ENCODE measurements around the gene NBDY. TPM values are rescaled to one million over a fixed set of nuclear protein-coding genes. Genes with fewer than 3 reads are reported as not detected.
"Not testable (repeated sequence)": the region's sequence is repeated elsewhere in the genome, so short reads cannot be mapped to it uniquely, and the experiment has no call there.

NBDY gene
- total RNA-seq, 4 donors from 2014 or later: 15.6 to 47.2 (median 20.4) TPM

DNA sequence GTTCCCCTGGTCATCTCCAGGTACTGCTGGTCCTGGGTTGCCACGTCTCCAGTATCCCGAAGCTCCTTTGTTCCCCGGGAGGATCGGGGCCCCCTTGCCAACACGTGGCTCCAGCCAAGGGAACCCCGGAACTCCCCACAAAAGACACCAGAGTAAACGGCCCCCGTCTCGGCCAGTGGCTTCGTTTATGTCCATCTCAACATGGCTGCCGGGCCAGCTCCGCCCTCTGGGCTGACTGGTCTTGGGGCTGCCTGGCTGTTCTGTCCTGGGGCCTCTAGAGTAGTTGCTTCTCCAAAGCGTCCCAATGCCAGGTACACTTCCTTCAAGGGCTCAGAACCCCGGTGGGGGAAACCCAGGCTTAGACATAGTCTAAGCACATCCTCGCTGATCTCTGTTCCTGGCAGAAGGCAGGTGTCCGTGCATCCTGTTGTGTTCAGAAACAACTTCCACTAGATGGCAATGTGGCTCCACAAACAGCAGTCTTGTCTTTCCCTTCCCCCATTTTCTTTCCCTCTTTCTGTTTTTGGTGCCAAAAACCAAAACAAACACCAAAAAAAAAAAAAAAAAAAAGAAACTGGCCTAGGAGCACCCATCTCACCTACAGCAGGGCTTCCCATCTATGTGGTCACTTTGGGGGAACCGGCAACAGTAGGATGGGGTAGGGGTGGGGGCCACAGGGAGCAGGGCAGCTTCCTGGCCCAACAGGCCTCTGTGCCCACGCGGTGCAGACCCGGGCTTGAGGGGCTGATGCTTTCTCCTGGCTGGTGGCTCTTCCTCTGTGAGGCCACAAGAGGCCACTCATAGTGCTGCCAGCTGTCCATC lies 35.3 kb downstream of the NBDY start:
- H3K27ac ChIP-seq: no peak overlapping the region
- peak in 1 of 2 donors; percentile 84 for DNase-seq (ENCODE audit: low spot score in 2 of 2)
- H3K9me3 ChIP-seq: no peaks in the 10 kb centered on the region
- no peaks in the 10 kb centered on the region for H3K27me3 ChIP-seq
- H3K4me3 ChIP-seq: no peak overlapping the region
- no peaks in the 10 kb centered on the region for H3K36me3 ChIP-seq
- WGBS: 41% methylated on average over 20 of the region's 20 CpGs
- H3K4me1 ChIP-seq: peaks cover 12% of the 10 kb centered on the region
- TF ChIP-seq POLR2A (IDR thresholded peaks at IDR 0.05) (no peak), EP300 (IDR thresholded peaks at IDR 0.05) (no peak), POLR2AphosphoS5 (IDR thresholded peaks at IDR 0.05) (no peak)
- TF ChIP-seq, protein P1, sequence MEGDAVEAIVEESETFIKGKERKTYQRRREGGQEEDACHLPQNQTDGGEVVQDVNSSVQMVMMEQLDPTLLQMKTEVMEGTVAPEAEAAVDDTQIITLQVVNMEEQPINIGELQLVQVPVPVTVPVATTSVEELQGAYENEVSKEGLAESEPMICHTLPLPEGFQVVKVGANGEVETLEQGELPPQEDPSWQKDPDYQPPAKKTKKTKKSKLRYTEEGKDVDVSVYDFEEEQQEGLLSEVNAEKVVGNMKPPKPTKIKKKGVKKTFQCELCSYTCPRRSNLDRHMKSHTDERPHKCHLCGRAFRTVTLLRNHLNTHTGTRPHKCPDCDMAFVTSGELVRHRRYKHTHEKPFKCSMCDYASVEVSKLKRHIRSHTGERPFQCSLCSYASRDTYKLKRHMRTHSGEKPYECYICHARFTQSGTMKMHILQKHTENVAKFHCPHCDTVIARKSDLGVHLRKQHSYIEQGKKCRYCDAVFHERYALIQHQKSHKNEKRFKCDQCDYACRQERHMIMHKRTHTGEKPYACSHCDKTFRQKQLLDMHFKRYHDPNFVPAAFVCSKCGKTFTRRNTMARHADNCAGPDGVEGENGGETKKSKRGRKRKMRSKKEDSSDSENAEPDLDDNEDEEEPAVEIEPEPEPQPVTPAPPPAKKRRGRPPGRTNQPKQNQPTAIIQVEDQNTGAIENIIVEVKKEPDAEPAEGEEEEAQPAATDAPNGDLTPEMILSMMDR (IDR thresholded peaks at IDR 0.05): peak; percentile 26 to 64

DNA sequence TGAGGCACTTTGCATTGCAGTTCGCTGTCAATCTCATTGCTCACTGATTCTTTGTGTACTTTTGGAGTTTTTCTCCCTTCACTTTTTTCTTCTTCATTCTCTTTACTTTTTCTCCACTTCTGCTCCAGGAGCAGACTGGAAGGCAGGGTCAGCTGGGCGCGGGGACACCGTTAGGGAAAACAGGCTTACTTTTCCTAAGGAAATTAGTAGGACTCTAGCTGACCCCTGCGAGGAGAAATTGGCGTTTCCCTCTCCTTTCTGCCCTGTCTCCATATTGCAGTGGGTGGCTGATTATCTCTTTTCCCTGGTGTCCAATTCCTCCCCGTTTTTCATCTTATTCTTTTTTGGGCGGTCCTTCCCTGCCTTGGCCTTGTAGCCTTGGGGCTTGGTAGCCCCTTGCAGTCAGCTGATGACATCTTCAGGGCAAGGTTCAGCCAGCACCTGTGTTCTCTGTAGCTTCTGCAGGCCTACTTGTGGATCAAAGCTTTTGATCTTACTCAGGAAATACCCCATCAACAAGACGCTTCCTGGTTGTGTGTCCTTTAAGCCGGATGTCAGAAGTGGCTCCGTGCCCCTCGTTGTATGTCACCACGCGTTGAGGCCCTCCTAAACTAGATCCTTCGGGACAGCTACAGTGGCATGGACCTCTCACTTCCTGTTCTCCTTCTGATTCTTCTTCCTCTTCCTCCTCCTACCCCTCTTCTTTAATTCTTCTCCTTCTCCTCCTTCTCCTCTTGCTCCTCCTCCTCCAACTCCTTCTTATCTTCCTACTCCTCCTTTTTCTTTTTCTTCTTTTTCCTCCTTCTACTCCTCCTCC lies 36.1 kb downstream of the NBDY start:
- Histone ChIP-seq H3K27me3 (no peaks in the 10 kb centered on the region), H3K4me3 (no peak overlapping the region), H3K9me3 (no peaks in the 10 kb centered on the region), H3K36me3 (no peaks in the 10 kb centered on the region), H3K4me1 (peaks cover 12% of the 10 kb centered on the region), H3K27ac (no peak overlapping the region)
- 57% methylated on average over 15 of the region's 15 CpGs for WGBS
- DNase-seq (ENCODE audit: low spot score in 2 of 2): peak in 1 of 2 donors; percentile 60
- TF ChIP-seq, protein P1 (IDR thresholded peaks at IDR 0.05): no peak
- TF ChIP-seq EP300 (IDR thresholded peaks at IDR 0.05) (no peak), POLR2AphosphoS5 (IDR thresholded peaks at IDR 0.05) (no peak), POLR2A (IDR thresholded peaks at IDR 0.05) (no peak)

DNA sequence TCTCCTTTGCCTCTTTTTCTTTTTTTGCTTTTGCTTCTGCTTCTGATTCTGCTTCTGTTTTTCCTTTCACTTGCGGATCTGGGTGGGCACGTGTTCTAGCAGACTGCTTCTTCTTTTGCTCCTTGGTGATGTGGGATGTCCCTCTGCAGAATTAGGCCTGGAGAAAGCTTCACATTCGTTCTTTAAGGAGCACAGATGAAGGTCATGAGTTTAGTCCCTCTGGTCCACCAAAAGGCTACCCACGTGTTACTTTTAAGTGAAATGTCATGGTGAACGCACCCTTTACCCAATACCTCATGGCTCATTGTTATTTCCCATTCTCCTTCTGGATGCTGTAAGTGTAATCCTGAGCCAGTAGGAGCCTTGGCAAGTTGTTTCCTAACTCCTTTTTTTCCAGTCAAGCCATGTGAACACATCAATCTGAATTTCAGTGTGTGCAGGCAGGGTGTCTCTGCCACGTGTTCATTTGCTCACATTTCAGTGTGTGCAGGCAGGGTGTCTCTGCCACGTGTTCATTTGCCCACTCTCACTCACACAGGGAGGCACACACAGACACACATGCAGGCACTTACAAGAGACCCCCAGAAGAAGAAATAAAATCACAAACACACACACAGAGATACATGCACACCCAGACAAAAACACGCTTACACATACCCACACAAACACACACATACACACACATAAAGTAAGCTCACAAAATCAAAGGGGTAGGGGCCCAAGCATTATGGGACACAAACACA lies 36.9 kb downstream of the NBDY start:
- peaks cover 12% of the 10 kb centered on the region for H3K4me1 ChIP-seq
- no peak overlapping the region for H3K4me3 ChIP-seq
- no peak for DNase-seq (ENCODE audit: low spot score in 2 of 2)
- TF ChIP-seq, protein P1 (IDR thresholded peaks at IDR 0.05): no peak
- TF ChIP-seq POLR2AphosphoS5 (IDR thresholded peaks at IDR 0.05) (no peak), EP300 (IDR thresholded peaks at IDR 0.05) (no peak), POLR2A (IDR thresholded peaks at IDR 0.05) (no peak)
- no peaks in the 10 kb centered on the region for H3K36me3 ChIP-seq
- WGBS: 57% methylated on average over 8 of the region's 8 CpGs
- no peaks in the 10 kb centered on the region for H3K27me3 ChIP-seq
- H3K27ac ChIP-seq: no peak overlapping the region
- no peaks in the 10 kb centered on the region for H3K9me3 ChIP-seq

DNA sequence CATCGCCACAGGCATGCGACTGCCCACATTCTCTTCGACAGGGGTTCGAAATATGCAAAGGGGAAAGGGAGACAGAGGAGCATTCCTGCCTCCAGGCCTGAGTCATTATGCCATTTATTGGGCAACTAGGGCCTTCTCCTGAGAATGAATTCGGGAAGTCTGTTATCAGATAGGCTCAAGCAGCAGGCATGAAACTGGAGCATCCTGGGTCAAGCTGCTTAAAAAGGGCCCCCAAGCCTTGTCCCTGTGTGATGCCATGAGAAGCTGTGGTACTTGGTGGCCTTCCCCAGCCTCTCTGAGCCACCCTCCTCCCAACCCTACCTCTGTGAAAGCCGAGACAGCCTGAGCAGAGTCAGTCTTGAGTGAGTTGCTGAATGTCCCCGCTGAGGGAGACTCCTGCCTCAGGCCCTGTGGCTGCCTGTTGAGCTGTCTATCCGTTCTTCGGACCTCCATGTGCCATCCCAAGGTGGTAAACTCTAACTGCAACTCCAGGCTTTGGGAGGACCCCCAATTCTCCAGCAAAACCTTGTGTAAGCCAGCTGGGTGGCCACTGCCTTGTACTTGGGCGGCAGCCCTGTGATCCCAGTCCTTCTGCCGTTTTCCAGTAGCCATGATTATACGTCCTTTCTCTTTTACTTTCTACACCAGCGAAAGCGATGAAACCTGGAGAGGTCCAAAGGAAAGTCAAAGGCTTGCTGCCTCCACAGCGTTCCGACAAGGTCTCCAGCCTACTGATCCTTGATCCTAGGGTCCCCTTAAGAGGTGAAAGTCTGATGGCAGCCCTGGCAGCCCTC lies 37.7 kb downstream of the NBDY start:
- TF ChIP-seq EP300 (IDR thresholded peaks at IDR 0.05) (no peak), POLR2A (IDR thresholded peaks at IDR 0.05) (no peak), POLR2AphosphoS5 (IDR thresholded peaks at IDR 0.05) (no peak)
- TF ChIP-seq, protein P1 (IDR thresholded peaks at IDR 0.05): no peak
- no peak for DNase-seq (ENCODE audit: low spot score in 2 of 2)

DNA sequence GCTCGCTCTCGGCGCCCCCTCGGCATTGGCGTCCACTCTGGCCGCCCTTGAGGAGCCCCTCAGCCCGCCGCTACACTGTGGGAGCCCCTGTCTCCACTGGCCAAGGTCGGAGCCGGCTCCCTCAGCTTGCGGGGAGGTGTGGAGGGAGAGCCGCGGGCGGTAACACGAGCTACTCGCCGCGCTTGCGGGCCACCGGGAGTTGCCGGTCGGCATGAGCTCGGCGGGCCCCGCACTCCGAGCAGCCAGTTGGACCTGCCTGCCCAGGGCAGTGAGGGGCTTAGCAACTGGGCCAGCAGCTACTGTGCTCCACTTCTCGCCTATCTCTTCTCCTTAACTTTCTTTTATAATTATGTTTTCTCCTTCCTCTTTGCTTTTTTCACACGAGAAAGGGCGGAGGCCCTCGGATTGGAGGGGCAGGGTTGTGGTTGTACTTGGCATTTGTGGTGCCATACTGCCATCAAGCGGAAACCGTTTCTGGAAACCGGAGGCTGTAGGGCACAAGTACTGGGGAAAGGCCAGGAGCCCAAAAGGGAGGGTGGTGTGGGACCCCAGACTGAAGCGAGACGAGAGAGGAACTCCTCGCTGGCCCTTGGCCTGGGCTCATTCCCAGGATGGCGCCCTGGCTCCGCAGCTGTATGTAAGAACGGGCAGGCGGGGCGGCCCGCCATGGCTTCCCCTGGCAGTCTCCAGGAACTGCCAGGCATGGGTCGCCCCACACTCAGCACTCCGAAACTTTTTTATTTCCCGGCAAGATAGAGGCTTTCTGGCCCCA lies 38.5 kb downstream of the NBDY start:
- not testable (repeated sequence) for H3K4me3 ChIP-seq, H3K27ac ChIP-seq

More for the DNA sequence above, 37.7 kb downstream of the NBDY start:
- H3K9me3 ChIP-seq: no peaks in the 10 kb centered on the region
- H3K4me1 ChIP-seq: peaks cover 12% of the 10 kb centered on the region
- 56% methylated on average over 14 of the region's 16 CpGs for WGBS
- H3K4me3 ChIP-seq: no peak overlapping the region
- no peaks in the 10 kb centered on the region for H3K36me3 ChIP-seq
- H3K27ac ChIP-seq: no peak overlapping the region
- H3K27me3 ChIP-seq: no peaks in the 10 kb centered on the region

DNA sequence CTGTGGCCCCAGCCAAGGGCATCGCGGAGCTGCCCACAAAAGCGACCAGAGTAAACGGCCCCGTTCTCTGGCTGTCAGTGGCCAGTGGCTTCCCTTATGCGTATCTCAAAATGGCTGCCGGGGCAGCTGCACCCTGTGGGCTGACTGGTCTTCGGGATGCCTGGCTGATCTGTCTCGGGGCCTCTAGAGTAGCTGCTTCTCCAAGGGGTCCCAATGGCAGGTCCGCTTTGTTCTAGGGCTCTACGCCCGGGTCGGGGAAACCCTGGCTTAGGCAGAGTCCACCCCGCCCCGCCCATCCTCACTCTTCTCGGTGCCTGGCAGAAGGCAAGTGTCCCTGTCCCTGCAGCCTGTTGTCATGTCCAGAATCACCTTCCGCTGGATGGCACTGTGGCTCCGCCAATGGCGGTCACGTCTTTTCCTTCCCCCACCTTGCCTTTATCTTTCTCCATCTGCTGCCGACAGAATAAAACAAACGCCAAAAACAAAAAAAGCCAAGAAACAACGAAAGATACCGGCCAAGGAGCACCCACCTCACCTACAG lies 39.1 kb downstream of the NBDY start:
- no CpG with 5 or more reads among the region's 24 CpGs for WGBS
- DNase-seq (ENCODE audit: low spot score in 2 of 2); H3K36me3 ChIP-seq; H3K27ac ChIP-seq; H3K27me3 ChIP-seq; H3K9me3 ChIP-seq; H3K4me3 ChIP-seq: not testable (repeated sequence)
- H3K4me1 ChIP-seq: peaks cover 12% of the 10 kb centered on the region

More for the DNA sequence above, 38.5 kb downstream of the NBDY start:
- 68% methylated on average over 26 of the region's 45 CpGs for WGBS
- not testable (repeated sequence) for H3K27me3 ChIP-seq; H3K36me3 ChIP-seq; H3K9me3 ChIP-seq; DNase-seq (ENCODE audit: low spot score in 2 of 2)
- peaks cover 12% of the 10 kb centered on the region for H3K4me1 ChIP-seq
